Fibroblast of skin of scalp (primary cell): ENCODE measurements around the gene ENTPD6.

ENCODE experiments used
- DNase-seq: peaks from one replicate; pipeline ENCODE4 v3.0.0-alpha.2; 2013

The ENTPD6 gene

DNA sequence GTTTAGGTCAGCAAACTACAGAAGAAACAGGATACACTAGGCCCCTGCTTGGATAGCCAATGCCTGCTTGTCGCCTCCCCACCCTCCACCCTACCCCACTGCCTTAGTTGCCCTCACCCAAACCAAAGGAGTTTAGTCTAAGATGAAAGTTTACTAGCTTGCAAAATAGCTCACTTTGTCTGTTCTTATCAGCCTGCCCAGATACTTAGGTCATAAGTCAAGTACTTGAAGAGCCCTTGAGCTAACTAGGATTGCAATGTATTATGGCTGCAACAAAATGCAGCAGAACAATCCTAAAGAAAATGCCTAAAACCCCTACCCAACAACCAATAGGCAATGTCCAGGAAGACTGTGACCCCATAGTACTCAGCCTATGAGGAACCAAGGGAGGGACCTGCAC, 7.3 kb upstream of the ENTPD6 start:
- DNase-seq = no peak

GRCh38 chr20:25191051-25191450, 4.5 kb upstream of the ENTPD6 start:
- DNase-seq = no peak

GRCh38 chr20:25191689-25192088, 3.8 kb upstream of the ENTPD6 start:
- no peak for DNase-seq

DNA sequence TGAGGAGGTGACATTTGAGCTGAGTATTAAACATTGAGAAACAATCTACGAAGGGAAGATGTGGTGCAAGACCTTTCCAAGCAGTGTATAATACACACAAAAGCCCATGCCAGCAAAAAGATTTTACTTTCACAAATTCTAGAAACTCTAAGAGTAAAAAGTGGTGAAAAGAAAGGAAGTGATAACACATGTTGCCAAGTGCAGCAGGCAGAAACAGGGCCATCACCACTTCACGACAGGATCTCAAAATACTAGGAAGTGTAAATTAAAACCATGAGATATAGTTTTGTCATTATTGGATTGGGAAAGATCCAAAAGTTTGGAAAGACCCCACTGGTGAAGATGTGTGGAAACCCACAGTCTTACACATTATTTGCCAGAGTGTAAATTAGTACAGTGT, 1.7 kb upstream of the ENTPD6 start:
- no peak for DNase-seq

GRCh38 chr20:25194333-25194972, 1.1 kb upstream of the ENTPD6 start:
- DNase-seq = no peak

- DNase-seq = peak; percentile 21
Measured at GRCh38 chr20:25195962-25196785, 662 bp downstream of the ENTPD6 start.

DNA sequence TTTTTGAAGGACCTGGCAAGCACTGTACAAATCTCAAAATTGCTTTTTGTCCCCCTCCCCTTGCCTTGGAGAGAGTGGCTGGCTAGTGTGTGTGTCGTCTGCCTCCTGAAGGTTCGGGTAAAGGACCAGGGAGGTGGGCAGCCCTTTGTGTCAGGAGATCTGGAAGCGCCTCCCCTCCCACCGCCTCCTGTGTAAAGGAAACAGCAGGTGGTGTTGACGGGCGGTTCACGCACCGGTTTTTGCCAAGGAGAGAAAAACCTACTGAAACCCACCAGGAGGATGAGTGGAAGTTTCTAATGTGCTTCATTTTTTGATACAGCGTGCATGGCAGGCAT, 1.2 kb downstream of the ENTPD6 start:
- DNase-seq = no peak

GRCh38 chr20:25197183-25197869, 1.8 kb downstream of the ENTPD6 start:
- no peak for DNase-seq

GRCh38 chr20:25197870-25198190, 2.3 kb downstream of the ENTPD6 start:
- DNase-seq = no peak

- DNase-seq = no peak
Measured at GRCh38 chr20:25198663-25199383, 3.3 kb downstream of the ENTPD6 start.

DNA sequence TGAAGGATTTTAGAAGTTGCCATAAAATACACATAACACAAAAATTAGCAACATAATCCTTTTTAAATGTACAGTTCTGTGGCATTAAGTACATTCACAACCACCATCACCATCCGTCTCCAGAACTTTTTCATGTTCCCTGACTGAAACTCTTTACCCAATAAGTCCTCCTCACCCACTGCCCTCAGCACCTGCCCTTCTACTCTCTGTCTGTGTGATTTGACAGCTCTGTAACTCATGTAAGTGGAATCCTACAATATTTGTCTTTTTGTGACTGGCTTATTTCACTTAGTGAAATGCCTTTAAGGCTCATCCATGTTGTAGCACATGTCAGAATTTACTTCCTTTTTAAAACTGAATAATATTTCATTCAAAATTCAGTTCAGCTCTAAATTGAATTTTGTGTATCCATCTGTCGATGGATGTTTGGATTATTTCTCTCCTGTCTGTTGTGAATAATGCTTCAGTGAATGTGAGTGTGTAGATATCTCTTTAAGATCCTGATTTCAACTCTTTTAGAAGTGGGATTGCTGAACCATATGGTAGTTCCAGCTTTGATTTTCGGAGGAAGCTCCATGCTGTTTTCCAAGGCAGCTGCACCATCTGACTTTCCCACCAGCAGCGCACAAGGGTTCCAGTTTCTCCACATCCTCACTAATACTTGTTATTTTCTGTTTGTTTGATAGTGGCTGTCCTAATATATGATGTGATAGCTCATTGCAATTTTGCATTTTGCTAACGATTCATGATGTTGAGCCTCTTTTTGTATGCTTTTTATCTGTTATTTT, 4.2 kb downstream of the ENTPD6 start:
- DNase-seq = no peak

DNA sequence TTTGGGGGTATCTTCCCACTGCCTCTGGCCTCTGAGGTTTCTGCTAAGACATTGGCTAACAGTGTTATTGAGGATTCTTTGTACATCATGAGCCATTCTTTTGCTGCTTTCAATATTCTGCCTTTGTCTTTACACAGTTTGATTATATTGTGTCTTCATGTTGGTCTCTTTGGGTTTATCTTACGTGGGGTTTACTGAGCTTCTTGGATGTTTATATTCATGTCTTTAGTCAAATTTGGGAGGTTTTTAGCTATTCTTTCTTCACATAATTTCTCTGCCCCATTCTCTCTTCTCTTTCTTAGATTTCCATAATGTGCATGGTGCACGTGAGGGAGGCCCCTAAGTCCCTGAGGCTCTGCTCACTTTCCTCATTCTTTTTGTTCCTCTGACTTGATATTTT, 7.6 kb downstream of the ENTPD6 start:
- no peak for DNase-seq

DNA sequence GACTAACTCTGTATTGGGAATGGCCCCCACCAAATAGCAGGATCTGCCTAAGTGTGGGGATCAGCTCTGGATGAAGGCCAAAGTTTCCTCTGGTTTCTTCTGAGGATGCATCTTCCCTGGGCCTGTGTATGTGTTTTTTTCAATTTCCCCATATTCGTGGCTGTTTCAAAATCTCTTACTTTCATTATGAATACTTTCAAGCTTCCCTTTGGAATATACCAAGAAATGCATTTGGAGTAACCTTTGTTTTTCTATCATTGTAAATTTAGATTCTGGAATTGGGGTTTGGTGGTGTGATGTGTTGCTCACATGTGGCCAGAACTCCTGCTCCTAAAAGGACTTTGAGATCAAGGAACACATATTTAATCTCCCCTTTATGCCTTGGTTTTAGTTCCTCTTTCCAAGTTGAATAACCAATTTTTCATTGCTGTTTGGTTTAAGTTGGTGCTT, 8.4 kb downstream of the ENTPD6 start:
- DNase-seq = no peak

- no peak for DNase-seq
Measured at GRCh38 chr20:25204550-25205276, 9.2 kb downstream of the ENTPD6 start.

- no peak for DNase-seq
Measured at GRCh38 chr20:25205277-25206062, 10.0 kb downstream of the ENTPD6 start.

GRCh38 chr20:25206063-25206403, 10.5 kb downstream of the ENTPD6 start:
- no peak for DNase-seq

GRCh38 chr20:25206548-25206947, 11.0 kb downstream of the ENTPD6 start:
- DNase-seq = no peak

DNA sequence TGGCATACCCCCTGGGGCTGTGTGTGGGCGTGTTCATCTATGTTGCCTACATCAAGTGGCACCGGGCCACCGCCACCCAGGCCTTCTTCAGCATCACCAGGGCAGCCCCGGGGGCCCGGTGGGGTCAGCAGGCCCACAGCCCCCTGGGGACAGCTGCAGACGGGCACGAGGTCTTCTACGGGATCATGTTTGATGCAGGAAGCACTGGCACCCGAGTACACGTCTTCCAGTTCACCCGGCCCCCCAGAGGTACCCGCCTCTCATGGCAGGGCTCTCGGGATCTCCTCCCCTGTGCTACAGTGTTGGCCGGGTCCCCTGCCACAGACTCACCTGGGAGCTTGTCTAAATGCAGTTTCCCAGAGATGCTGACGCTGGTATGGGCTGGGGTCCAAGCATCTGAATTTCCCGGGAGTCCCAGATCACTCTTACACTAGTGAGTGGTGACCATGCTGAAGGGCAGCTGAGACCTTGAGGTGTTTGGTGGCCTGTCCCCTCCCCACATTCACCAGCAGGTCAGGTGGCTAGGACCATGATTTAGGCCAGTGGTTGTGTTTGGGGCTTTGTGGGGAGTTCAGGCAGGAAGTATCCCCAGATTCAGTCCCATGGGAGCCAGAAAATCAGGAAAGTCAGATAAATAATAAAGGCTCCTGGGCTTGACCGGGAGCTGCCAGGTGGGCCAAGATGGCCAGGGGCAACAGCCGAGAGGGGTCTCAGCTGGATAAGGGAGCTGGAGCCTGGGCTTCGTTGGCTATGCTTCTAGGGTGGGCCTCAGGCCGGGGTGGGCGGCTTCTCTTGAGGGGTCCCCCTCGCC, 11.8 kb downstream of the ENTPD6 start:
- DNase-seq = no peak

GRCh38 chr20:25207960-25208534, 12.5 kb downstream of the ENTPD6 start:
- no peak for DNase-seq

GRCh38 chr20:25209400-25209799, 13.9 kb downstream of the ENTPD6 start:
- DNase-seq = no peak
